H1 (cell line): ENCODE data around the gene HMOX2. TPM values are rescaled to one million over a fixed set of nuclear protein-coding genes. Genes with fewer than 3 reads are reported as not detected.

Experiments
- CTCF ChIA-PET: fragments of 300-600 bp; sonication (Branson Sonifier 250); formaldehyde crosslinking; loops from one replicate; lab custom pipeline; 2021; ENCODE audit not compliant: partially characterized antibody; lab: Charles Lee
- POLR2A ChIA-PET: fragments of 300-600 bp; sonication (Branson Sonifier 250); formaldehyde crosslinking; loops from one replicate; lab custom pipeline; 2021; ENCODE audit warnings: inconsistent platforms; ENCODE audit not compliant: partially characterized antibody; lab: Charles Lee
- DNase-seq, 2 experiments: peaks; one replicate each; pipeline versions ENCODE4 v3.0.0 to v3.0.0-alpha.2; 2010 to 2022; ENCODE audit warnings: low spot score in 2 of 2, low read depth in 1 of 2, mixed read lengths in 1 of 2
- FAIRE-seq: peaks from 2 replicates; lab custom pipeline; 2011; peaks lifted over from hg19 to GRCh38; lab: Jason Lieb, UNC
- H2AFZ ChIP-seq: 2 replicates; pipeline ENCODE4 v1.8.1; 2012; ENCODE audit warnings: low read length, inconsistent platforms
- H2AK5ac ChIP-seq: 2 replicates; pipeline ENCODE4 v1.6.1; 2013; ENCODE audit warnings: low read depth, low read length
- H2BK120ac ChIP-seq: replicated peaks from 2 replicates; pipeline ENCODE3; 2013; ENCODE audit warnings: low read depth, low read length, inconsistent platforms
- H2BK12ac ChIP-seq: 2 replicates; pipeline ENCODE4 v1.6.1; 2013; ENCODE audit warnings: low read depth, low read length
- H2BK15ac ChIP-seq: 2 replicates; pipeline ENCODE4 v1.6.1; 2013; ENCODE audit warnings: low read length
- H2BK20ac ChIP-seq: 2 replicates; pipeline ENCODE4 v1.6.1; 2013; ENCODE audit warnings: low read length
- H2BK5ac ChIP-seq: 2 replicates; pipeline ENCODE4 v1.6.1; 2013; ENCODE audit warnings: low read depth, low read length
- H3K14ac ChIP-seq: 2 replicates; pipeline ENCODE4 v1.6.1; 2013; ENCODE audit warnings: inconsistent platforms; ENCODE audit not compliant: insufficient read length
- H3K18ac ChIP-seq: 2 replicates; pipeline ENCODE4 v1.6.1; 2013; ENCODE audit warnings: low read length; ENCODE audit errors: extremely low read depth
- H3K23ac ChIP-seq: 2 replicates; pipeline ENCODE4 v1.6.1; 2013; ENCODE audit warnings: inconsistent platforms; ENCODE audit not compliant: insufficient read length
- H3K23me2 ChIP-seq: 2 replicates; pipeline ENCODE4 v1.6.1; 2013; ENCODE audit warnings: low read depth, low read length
- H3K27ac ChIP-seq: 2 replicates; pipeline ENCODE4 v1.6.1; 2011; ENCODE audit warnings: low read depth, low read length, inconsistent platforms
- H3K27me3 ChIP-seq, 4 experiments: replicated peaks in 1 of 4; 1 replicate in 1 of 4; 2 replicates in 3 of 4; pipeline versions ENCODE4 v1.6.1 to v1.8.1; 2011 to 2013; ENCODE audit warnings: low read length in 3 of 4, mild to moderate bottlenecking in 3 of 4, inconsistent platforms in 2 of 4, mixed read lengths in 2 of 4, moderate library complexity in 1 of 4; ENCODE audit not compliant: control insufficient read depth in 3 of 4, insufficient read depth in 3 of 4; ENCODE audit errors: extremely low read depth in 1 of 4
- H3K36me3 ChIP-seq, 4 experiments: 2 replicates each; pipeline versions ENCODE4 v1.6.1 to v1.8.1; 2011 to 2013; ENCODE audit warnings: mild to moderate bottlenecking in 4 of 4, low read length in 3 of 4, moderate library complexity in 2 of 4, control low read depth in 1 of 4, inconsistent platforms in 1 of 4; ENCODE audit not compliant: insufficient read depth in 4 of 4, control insufficient read depth in 2 of 4
- H3K4ac ChIP-seq: replicated peaks from 2 replicates; pipeline ENCODE3; 2013; ENCODE audit warnings: low read length, low read depth, mixed read lengths, inconsistent platforms; ENCODE audit not compliant: insufficient read length
- H3K4me1 ChIP-seq, 4 experiments: replicated peaks in 1 of 4; 1 replicate in 1 of 4; 2 replicates in 3 of 4; pipeline versions ENCODE4 v1.6.1 to v1.8.1; 2011 to 2013; ENCODE audit warnings: low read length in 3 of 4, inconsistent platforms in 2 of 4, mixed read lengths in 1 of 4; ENCODE audit not compliant: insufficient read depth in 4 of 4, control insufficient read depth in 3 of 4
- H3K4me2 ChIP-seq, 2 experiments: 2 replicates each; pipeline versions ENCODE4 v1.6.1 to v1.8.1; 2011 to 2013; ENCODE audit warnings: low read depth in 2 of 2, low read length in 2 of 2, control low read depth in 1 of 2, inconsistent platforms in 1 of 2, mild to moderate bottlenecking in 1 of 2; ENCODE audit not compliant: insufficient read depth in 1 of 2
- H3K4me3 ChIP-seq, 4 experiments: fragments of 200-600, 300-600 bp in 1 of 4; sonication (generic), shearing (Covaris generic), sonication (Bioruptor Twin) in 1 of 4; 2 replicates each; pipeline versions ENCODE4 v1.5.1 to v1.8.1; 2011 to 2016; ENCODE audit warnings: low read length in 4 of 4, low read depth in 3 of 4, control low read depth in 2 of 4, inconsistent platforms in 2 of 4, mild to moderate bottlenecking in 2 of 4, mixed read lengths in 1 of 4, moderate library complexity in 1 of 4; ENCODE audit not compliant: insufficient read depth in 2 of 4; ENCODE audit errors: extremely low read depth in 1 of 4
- H3K56ac ChIP-seq: replicated peaks from 2 replicates; pipeline ENCODE3; 2013; ENCODE audit warnings: low read depth, mild to moderate bottlenecking, mixed read lengths, low read length, inconsistent platforms; ENCODE audit not compliant: insufficient read length
- H3K79me1 ChIP-seq: 2 replicates; pipeline ENCODE4 v1.6.1; 2013; ENCODE audit warnings: low read depth, low read length, control low read depth
- H3K79me2 ChIP-seq, 2 experiments: 2 replicates each; pipeline versions ENCODE4 v1.6.1 to v1.8.1; 2012 to 2013; ENCODE audit warnings: low read length in 2 of 2, mild to moderate bottlenecking in 2 of 2, inconsistent platforms in 1 of 2; ENCODE audit not compliant: insufficient read depth in 2 of 2, control insufficient read depth in 1 of 2
- H3K9ac ChIP-seq, 4 experiments: replicated peaks in 1 of 4; 1 replicate in 1 of 4; 2 replicates in 3 of 4; pipeline versions ENCODE4 v1.6.1 to v1.8.1; 2011 to 2013; ENCODE audit warnings: low read depth in 3 of 4, low read length in 3 of 4, control low read depth in 2 of 4, mild to moderate bottlenecking in 2 of 4, moderate library complexity in 2 of 4, inconsistent platforms in 1 of 4; ENCODE audit errors: extremely low read depth in 1 of 4
- H3K9me3 ChIP-seq, 2 experiments: 2 replicates each; pipeline versions ENCODE4 v1.6.1 to v1.8.1; 2012 to 2013; ENCODE audit warnings: mild to moderate bottlenecking in 2 of 2, moderate library complexity in 2 of 2, control low read depth in 1 of 2, inconsistent platforms in 1 of 2, low read depth in 1 of 2, low read length in 1 of 2, mixed read lengths in 1 of 2; ENCODE audit not compliant: insufficient read depth in 2 of 2
- H4K20me1 ChIP-seq, 2 experiments: replicated peaks in 1 of 2; 2 replicates each; pipeline versions ENCODE3 to v1.8.1; 2011 to 2013; ENCODE audit warnings: inconsistent platforms in 2 of 2, low read length in 2 of 2, mild to moderate bottlenecking in 1 of 2; ENCODE audit not compliant: insufficient read depth in 2 of 2, control insufficient read depth in 1 of 2
- H4K5ac ChIP-seq: 2 replicates; pipeline ENCODE4 v1.6.1; 2013; ENCODE audit warnings: low read length, low read depth, mixed read lengths, inconsistent platforms; ENCODE audit not compliant: insufficient read length
- H4K8ac ChIP-seq: 2 replicates; pipeline ENCODE4 v1.8.0; 2013; ENCODE audit warnings: mild to moderate bottlenecking, moderate library complexity, low read length, inconsistent platforms; ENCODE audit not compliant: insufficient read depth; ENCODE audit errors: extremely low read depth
- H4K91ac ChIP-seq: replicated peaks from 2 replicates; pipeline ENCODE3; 2013; ENCODE audit warnings: low read length, mixed read lengths, inconsistent platforms; ENCODE audit not compliant: insufficient read length
- SIX5 ChIP-seq: IDR thresholded peaks from 2 replicates; pipeline ENCODE4 v1.6.1; 2011; ENCODE audit warnings: mild to moderate bottlenecking, low read depth, low read length
- WGBS, 2 experiments: shearing (Covaris generic) in 1 of 2; methylation state at CpG; one replicate each; pipeline versions ENCODE4 v1.1.6 to v1.1.7; 2013 to 2015; ENCODE audit warnings: low lambda C conversion rate in 2 of 2, mixed read lengths in 2 of 2, inconsistent platforms in 1 of 2, low coverage in 1 of 2, missing lambda C conversion rate in 1 of 2; ENCODE audit not compliant: insufficient replicate concordance in 2 of 2, insufficient coverage in 1 of 2, insufficient read length in 1 of 2; ENCODE audit errors: extremely low coverage in 1 of 2, missing lambda C conversion rate in 1 of 2; 5-methylcytosine and 5-hydroxymethylcytosine counted together
- polyA plus RNA-seq, 7 experiments: library from polyadenylated mRNA; depleted of rRNA in 3 of 7; stranded (reverse) in 5 of 7; unstranded in 2 of 7; fragments of >200 nt in 5 of 7; fragments of 200-250 nt in 2 of 7; gene quantifications; 1 replicate in 5 of 7; 2 replicates in 1 of 7; 4 replicates in 1 of 7; pipeline versions ENCODE4 v1.2.1 to v1.2.3, GENCODE V29; 2011 to 2013; ENCODE audit warnings: missing spikeins in 2 of 7, mixed read lengths in 2 of 7
- total RNA-seq: library from RNA; stranded (reverse); fragmentation: NEBNext Ultra II Directional; extraction: Animal tissue kit (Norgen Biotek cat#: 25700); gene quantifications from 2 replicates; pipeline ENCODE4 v1.2.1, GENCODE V29; 2021

HMOX2 gene
- total and polyA plus RNA-seq, 2 of the 8 experiments (the other 6 are each of a cell fraction or from before 2014, with no cell fraction given), result 36.5 to 48.4 TPM

DNA sequence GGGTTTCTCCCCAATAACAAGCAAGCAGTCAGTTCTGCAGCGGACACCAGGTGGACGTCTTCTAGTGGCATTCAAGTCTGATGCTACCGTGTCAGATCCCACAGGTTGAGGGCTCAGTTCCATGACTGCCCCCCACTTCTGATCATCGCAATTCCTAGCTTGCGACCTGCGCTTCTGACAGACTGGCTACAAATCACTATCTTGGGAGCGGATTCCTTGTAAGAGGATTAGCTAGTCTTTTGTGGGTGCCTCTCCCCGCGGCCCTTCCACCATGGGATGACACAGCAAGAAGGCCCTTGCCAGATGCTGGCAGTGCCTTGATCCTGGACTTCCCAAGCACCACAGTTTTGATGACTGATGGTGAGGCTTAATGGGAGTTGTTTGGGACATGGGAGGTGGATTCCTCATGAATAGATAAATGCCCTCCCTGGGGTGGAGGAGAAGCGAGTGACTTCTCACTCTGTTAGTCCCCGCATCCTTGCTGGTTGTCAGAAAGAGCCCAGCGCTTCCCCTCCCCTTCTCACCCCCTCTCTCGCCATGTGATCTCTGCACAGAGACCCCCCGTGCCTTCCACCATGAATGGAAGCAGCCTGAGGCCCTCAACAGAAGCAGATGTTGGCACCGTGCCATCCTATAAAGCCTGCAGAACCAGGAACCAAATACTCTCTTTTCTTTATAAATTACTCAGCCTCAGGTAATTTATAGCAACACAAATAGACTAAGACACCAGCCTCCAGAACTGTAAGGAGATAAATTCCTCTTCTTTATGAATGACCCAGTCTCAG, 43.3 kb downstream of the HMOX2 start:
- Histone ChIP-seq H3K9me3 (no peaks in the 10 kb centered on the region), H2BK20ac (no peak overlapping the region), H3K18ac (no peak overlapping the region), H3K4me3 (no peak overlapping the region), H3K79me2 (peaks cover 3 to 4% of the 10 kb centered on the region in 2 experiments; a peak in 1 of 4 replicates), H3K4ac (no peak overlapping the region), H4K20me1 (peaks cover 4 to 8% of the 10 kb centered on the region in 2 experiments), H2AFZ (no peak overlapping the region), H3K14ac (no peak overlapping the region), H3K36me3 (no peaks in the 10 kb centered on the region), H3K27me3 (no peaks in the 10 kb centered on the region), H2AK5ac (peak overlapping the region; percentile 66; the same call in 1 of the 2 replicates), H2BK15ac (no peak overlapping the region), H2BK120ac (no peak overlapping the region), H3K4me1 (peaks cover 0 to 22% (median 16%) of the 10 kb centered on the region in 4 experiments; a peak in 6 of 7 replicates), H3K4me2 (no peak overlapping the region), H3K23me2 (no peaks in the 10 kb centered on the region), H2BK12ac (no peak overlapping the region), H4K8ac (no peak overlapping the region), H4K91ac (no peak overlapping the region), H2BK5ac (0 out of 2 replicates have a peak overlapping the region, but pooled peaks have one; percentile 12), H3K56ac (no peak overlapping the region), H3K23ac (no peak overlapping the region), H4K5ac (no peak overlapping the region), H3K27ac (no peak overlapping the region), H3K79me1 (peaks cover 5% of the 10 kb centered on the region), H3K9ac (no peak overlapping the region)
- 83% methylated on average over 15 of the region's 15 CpGs; no CpG with 5 or more reads in 1 of the 2 experiments for WGBS, 2 experiments
- no peak for TF ChIP-seq SIX5
- POLR2A ChIA-PET, result interaction anchor here (0.9 to 2.6 kb wide), 4 partner anchors 10 to 48 kb away, joined by 3 to 8 read pairs (median 6); partner anchors contain the start of gene CDIP1
- CTCF ChIA-PET, result interaction anchor here (0.6 to 35.4 kb wide), 14 partner anchors 10 to 335 kb away, joined by 3 to 968 read pairs (median 8); partner anchors contain the start of genes C16orf96, CDIP1 and MGRN1
- FAIRE-seq (no peak), DNase-seq (no peak)
